ENCODE data around the gene SST.

Gene SST

DNA sequence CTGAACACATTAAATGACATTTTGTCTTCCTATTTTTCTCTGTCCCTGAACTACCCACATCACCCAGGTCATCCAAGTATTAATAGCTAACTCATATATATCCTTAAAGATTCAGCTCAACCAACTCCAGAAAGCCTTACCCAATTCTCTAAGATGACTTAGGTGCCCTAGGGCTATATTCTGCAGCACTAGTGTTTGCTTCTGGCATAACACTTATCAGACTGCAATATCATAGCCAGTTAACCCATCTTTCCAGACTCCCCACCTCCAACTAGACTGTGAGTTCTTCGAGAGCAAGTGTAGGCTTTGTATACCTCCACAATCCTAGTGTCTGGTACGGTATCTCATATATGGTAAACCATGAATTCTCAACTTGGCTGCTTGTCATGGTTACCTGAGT is 50.7 kb downstream of the SST start:
- Histone ChIP-seq H3K4me3 (ENCODE audit: low read depth in 1 of 2, low read length in 1 of 2) (no peak overlapping the region), H3K9me3 (no peaks in the 10 kb centered on the region), H3K36me3 (no peaks in the 10 kb centered on the region), H3K4me1 (ENCODE audit: control insufficient read depth in 1 of 2, insufficient read depth in 1 of 2, low read depth in 1 of 2, low read length in 1 of 2) (no peaks in the 10 kb centered on the region), H3K27me3 (peaks cover 31% of the 10 kb centered on the region), H3K27ac (no peak overlapping the region)
- TF ChIP-seq CTCF (IDR thresholded peaks at IDR 0.05): no peak
